ENCODE measurements around the gene GPR152.

- TF ChIP-seq CTCF (conservative IDR thresholded peaks at IDR 0.05; ENCODE audit: low read length) (peak; percentile 62), EZH2phosphoT487 (IDR thresholded peaks at IDR 0.05; ENCODE audit: borderline replicate concordance, low read depth, low read length) (no peak)
Measured at GRCh38 chr11:67406969-67407687, 45.4 kb downstream of the GPR152 start.
